Right lung (tissue), 5 donors: Measurements from ENCODE around the gene PLEKHB2. TPM values are rescaled to one million over a fixed set of nuclear protein-coding genes. Genes with fewer than 3 reads are reported as not detected.
"Not testable (repeated sequence)": the region's sequence is repeated elsewhere in the genome, so short reads cannot be mapped to it uniquely, and the experiment has no call there.

Experiments used
- DNase-seq, 2 donors: peaks; one replicate each; pipeline ENCODE4 v3.0.0-alpha.2; 2013
- polyA plus RNA-seq, 5 donors: library from polyadenylated mRNA; unstranded; fragments of 120-200 nt; gene quantifications; one replicate each; pipeline versions ENCODE4 v1.2.1 to v1.2.3, GENCODE V29; 2013; ENCODE audit warnings: inconsistent platforms in 1 of 5, low replicate concordance in 1 of 5; ENCODE audit not compliant: insufficient read length in 5 of 5, insufficient read depth in 1 of 5

PLEKHB2 gene
- polyA plus RNA-seq, 5 donors = 32.8 to 38.2 (median 37.8) TPM

- peak; percentile 92 to 93 for DNase-seq
These were observed 12.0 kb upstream of the PLEKHB2 start, which contains the start of gene FAM168B for GRCh38 chr2:131093006-131093695. Gene FAM168B (minus strand): TSS chr2:131093460. CDS start chr2:131082646, 10,814 bp downstream.

DNA sequence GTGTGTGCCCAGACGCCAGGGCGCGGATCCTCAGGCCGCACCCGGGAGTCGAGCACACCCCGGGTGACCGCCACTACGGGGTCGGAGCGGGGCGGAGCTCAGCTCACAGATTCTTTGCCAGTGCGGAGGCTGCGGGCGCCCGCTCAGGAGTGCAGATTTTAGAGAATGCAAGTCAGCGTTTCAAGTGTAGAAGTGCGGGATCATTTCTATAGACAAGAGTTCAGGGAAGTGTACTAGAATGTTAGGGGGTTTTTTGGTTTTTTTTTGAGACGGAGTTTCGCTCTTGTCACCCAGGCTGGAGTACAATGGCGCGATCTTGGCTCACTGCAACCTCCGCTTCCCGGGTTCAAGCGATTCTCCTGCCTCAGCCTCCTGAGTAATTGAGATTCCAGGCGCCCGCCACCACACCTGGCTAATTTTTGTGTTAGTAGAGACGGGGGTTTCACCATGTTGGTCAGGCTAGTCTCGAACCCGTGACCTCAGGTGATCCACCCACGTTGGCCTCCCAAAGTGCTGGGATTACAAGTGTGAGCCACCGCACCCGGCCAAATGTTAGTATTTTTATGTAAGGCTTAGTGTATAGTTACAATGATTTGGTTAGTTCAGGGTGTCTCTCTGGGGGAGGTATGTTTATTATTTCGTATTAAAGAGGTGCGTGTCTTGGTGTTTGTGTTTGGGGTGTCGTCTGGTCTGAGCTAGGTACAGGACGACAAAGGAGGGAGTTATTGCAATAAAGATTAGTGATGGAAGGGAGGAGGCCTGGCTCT, 11.3 kb upstream of the PLEKHB2 start:
- no peak for DNase-seq

DNA sequence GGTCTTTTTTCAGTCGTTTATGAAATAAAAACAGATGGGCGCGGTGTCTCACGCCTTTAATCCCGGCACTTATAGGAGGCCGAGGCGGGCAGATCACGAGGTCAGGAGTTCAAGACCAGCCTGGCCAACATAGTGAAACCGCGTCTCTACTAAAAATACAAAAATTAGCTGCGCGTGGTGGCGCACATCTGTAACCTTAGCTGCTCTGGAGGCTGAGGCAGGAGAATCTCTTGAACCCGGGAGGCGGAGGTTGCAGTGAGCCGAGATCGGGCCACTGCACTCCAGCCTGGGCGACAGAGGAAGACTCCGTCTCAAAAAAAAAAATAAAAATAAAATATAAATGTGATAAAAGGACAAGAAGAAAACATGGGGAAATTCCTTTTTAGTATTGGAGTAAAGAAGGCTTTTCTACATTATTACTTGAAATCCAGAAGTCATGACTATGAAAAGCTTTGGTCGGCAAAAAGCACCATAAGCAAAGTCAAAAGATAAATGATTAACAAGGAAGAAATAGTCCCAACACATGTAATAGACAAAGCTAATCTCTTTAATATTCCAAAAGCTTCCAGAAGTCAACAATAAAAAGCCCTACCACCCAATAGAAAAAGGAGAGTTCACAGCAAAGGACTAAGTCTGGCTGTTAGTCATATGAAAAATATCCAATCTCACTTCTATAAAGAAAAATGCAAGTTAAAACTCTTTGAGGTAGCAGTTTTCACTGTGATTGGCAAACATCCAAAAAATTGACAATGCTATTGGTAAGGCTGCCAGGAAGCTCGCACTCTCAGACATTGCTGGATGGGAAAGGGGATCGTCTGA, 10.5 kb upstream of the PLEKHB2 start:
- DNase-seq = peak in 1 of 2 donors; percentile 31

DNA sequence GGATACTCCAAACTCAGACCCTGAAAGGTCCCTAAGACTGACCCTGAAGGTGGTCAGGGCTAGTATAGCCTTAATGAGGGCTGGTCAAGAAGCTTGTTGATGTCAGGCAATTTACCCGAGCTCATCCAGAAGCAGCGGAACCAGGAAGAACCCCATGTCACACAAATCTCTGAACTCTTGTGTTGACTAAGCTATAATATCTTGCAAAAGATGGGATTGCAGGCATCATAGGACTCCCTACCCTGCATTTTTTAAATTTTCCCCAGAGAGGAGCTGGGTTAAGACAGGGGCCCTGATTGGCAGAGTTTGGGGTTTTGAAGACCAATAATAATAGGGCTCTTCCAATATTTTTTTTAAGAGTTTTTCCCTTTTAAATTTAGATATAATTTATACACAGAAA, 2.0 kb upstream of the PLEKHB2 start:
- DNase-seq = no peak

DNA sequence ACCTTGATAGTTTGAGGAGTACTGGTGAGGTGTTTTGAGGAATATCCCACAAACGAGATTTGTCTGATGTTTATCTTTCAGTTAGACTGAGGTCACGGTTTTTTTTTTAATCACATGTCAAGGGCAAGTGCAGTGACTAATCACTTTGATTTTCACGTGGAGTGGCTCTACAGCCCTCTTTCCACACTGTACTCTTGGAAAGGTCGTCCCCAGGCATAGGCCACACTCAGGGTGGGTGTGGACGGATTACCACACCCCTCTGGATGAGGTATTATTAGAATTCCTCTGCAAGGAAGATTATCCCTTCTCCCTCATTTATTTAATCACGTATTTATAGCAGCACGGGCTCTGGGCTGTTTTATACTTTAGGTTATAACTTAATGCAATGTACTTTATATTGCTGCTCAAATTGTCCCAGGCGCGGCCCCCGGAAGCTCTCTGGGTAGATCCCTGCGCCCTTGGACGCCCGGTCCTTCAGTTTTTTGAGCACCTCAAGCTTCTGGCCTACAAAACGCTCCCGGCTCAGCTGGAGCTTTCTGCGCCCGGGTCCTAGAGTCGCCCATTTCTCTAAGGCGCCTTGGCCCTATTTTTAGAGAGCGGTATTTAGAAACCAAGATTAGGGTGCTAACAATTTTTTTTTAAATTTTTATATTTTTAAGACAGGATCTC, 515 bp upstream of the PLEKHB2 start:
- DNase-seq = no peak

GRCh38 chr2:131105950-131106801, 1.0 kb downstream of the PLEKHB2 start:
- no peak for DNase-seq

DNA sequence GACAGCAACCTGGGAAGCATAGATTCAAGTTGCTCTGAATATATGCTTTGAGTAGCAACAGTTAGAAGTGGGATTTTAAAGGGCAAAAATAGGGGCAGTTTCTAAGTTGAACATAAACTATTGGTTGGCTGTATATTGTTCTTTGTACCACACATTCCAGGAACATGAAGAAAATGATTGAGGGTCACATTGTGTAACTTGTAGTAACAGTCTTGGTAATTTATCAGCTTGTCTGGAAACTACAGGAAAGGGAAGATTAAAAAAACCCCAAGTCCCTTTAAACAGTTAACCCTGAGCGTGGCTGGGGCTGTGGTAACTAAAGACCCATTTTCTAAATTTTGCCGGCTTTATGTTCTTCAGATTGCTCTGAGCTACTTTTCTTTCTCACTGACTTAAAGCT, 7.4 kb downstream of the PLEKHB2 start:
- no peak for DNase-seq

GRCh38 chr2:131113566-131114227, 8.6 kb downstream of the PLEKHB2 start:
- DNase-seq = no peak

- DNase-seq = not testable (repeated sequence)
These were observed 9.8 kb downstream of the PLEKHB2 start for GRCh38 chr2:131114950-131115349.

DNA sequence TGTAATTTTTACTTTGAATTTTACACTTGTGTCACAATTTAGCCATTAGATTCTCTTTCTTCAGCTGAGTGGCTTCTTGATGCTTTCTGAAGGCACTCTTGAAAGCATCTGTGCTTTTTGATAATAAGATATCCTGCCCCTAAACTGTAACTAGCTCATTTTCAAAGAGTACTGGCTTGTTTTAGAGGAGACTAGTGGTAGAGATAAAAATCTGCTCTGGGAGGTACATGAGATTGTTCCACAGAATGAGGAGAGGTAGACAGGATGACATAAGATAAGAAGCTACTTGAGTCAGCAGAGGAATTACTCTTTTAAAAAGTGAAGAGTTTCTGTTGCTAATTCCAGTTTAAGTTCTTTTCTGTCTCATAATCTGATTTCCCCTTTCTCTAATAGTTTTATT, 10.6 kb downstream of the PLEKHB2 start:
- DNase-seq = no peak

DNA sequence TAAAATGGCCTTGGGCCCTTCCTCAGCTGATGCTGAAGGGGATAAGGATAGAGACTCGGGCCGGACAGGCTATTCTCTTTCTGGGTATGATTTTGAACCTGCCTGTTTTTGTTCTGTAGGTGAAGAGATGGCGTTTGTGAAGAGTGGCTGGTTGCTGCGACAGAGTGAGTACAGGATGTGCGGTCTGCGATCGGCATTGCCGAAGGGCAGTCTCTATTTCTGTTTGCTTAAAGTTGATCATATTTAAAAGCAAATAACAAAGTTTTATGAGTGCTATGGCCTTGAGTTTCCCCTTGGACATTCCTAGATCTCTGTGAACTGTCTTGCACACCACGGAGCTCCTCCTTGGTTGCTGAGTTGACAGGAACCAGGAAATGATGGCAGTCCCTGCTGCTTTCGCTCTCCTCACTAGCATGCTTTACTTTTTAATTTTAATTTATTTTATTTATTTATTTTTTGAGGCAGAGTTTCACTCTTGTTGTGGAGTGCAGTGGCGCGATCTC, 15.7 kb downstream of the PLEKHB2 start:
- no peak for DNase-seq

GRCh38 chr2:131121464-131121863, 16.3 kb downstream of the PLEKHB2 start:
- DNase-seq = no peak

DNA sequence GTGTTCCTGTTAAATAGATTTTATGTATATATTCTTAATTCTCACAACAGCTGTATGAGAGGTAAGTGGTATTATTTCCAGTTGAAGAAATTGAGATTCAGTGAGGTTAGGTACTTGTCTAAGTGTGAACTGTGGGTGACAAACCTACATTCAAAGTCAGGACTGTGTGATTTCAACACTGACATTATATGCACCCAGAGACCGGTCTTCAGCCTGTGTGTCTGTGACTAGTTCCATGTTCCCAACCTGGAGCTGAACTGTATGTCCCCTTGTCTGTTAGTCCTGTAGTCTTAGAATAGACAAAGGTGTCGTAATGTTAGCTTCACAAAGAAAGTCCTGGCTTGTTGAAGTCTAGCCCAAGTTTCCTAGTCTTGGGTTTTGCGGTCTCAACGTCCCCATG, 17.4 kb downstream of the PLEKHB2 start:
- no peak for DNase-seq

- no peak for DNase-seq
These were observed 18.1 kb downstream of the PLEKHB2 start for GRCh38 chr2:131123192-131123591.

DNA sequence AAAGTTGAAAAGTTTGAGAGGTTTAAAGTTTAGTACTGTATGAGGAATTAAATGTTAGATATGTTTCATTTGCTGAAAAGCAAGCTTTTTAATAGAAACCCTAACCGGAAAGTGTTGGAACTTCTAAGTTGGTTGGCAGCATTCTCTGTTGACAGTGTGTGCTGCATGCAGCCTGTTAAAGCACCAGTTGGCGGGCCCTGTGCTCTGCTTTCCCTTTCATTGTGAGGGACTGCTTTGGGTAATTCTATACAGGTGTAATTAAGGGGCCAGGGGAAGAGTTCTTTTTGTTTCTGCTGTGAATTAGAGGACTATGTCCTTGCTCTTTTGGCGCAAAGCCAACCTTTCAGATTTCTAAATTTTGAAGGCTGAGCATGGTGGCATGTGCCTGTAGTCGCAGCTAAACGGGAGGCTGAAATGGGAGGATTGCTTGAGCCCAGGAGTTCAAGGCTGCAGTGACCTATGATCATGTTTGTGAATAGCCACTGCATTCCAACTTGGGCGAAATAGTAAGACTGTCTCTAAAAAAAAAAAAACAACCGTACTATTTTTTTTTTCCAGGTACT, 20.1 kb downstream of the PLEKHB2 start:
- no peak for DNase-seq

- DNase-seq = no peak
These were observed 21.3 kb downstream of the PLEKHB2 start for GRCh38 chr2:131126436-131126835.

DNA sequence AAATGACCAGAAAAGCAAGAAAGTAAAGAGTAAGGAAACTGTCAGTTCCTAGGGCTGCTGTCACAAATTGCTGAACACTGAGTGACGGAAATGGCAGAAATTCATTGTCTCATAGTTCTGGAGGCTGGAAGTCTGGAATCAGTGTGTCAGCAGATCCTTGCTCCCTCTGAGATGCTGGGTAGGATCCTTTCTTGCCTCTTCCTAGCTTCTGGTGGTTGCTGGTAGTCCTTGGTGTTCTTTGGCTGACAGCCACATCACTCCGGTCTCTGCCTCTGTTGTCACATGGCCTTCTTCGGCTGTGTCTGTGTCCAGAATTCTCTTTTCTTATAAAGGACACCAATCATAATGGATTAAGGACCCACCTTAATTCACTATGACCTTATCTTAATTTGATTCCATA, 21.9 kb downstream of the PLEKHB2 start:
- DNase-seq = no peak

- DNase-seq = no peak
These were observed 22.8 kb downstream of the PLEKHB2 start for GRCh38 chr2:131127981-131128380.

DNA sequence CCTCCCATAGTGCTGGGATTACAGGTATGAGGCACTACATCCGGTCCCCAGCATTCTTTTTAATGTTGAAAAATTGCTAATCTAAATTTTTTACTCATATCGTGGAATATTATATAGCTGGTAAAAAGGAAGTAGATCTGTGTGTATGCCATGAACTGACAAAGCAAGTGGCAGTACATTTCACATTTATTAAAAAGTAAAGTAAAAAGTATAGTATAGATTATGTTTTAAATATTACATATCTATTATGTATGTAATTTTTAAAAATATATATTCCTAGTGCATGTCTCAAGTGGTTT, 25.1 kb downstream of the PLEKHB2 start:
- no peak for DNase-seq

DNA sequence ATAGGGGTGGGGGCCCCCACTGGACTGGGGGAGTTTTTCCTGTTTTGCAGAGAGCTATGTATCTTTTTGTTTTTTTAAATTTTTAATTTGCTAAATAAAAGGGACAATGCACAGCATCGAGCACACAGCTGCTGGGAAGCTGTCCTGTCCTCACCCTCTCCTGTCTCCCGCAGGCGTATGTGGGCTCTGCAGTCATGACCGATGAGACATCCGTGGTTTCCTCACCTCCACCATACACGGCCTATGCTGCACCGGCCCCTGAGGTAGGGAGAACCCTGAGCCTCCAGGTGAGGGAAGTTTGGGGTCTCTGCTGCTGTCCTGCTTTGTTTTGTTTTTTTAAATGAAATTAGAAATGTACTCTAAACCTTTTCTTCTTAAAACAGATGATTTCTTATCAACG, 27.6 kb downstream of the PLEKHB2 start:
- DNase-seq = no peak
